AG04450 (cell line): Measurements from ENCODE around the gene HMX3. TPM values are rescaled to one million over a fixed set of nuclear protein-coding genes. Genes with fewer than 3 reads are reported as not detected.

ENCODE experiments used
- CTCF ChIA-PET: fragments of 300-600, 350-600 bp; formaldehyde crosslinking; extraction: SDS; loops from one replicate; lab custom pipeline; 2022; ENCODE audit warnings: antibody characterized with exemption, inconsistent platforms; lab: Charles Lee
- POLR2A ChIA-PET: fragments of 350-600 bp; formaldehyde crosslinking; extraction: SDS; loops from one replicate; lab custom pipeline; 2021; ENCODE audit warnings: antibody characterized with exemption, inconsistent platforms; lab: Yijun Ruan, JAX
- DNase-seq: peaks from one replicate; pipeline ENCODE4 v3.0.0-alpha.2; 2011; ENCODE audit warnings: low read depth, low spot score
- H3K27ac ChIP-seq: one replicate; pipeline ENCODE4 v1.5.1; 2012; ENCODE audit warnings: low read depth, low read length, control low read depth
- H3K27me3 ChIP-seq: one replicate; pipeline ENCODE4 v1.6.0; 2012; ENCODE audit warnings: low read length; ENCODE audit not compliant: control insufficient read depth, insufficient read depth
- H3K4me3 ChIP-seq: 2 replicates; pipeline ENCODE4 v1.5.1; 2011; ENCODE audit warnings: mild to moderate bottlenecking, low read depth, low read length, control low read depth
- H3K9me3 ChIP-seq: 2 replicates; pipeline ENCODE4 v1.5.1; 2012; ENCODE audit warnings: low read length; ENCODE audit not compliant: control insufficient read depth, insufficient read depth
- CTCF ChIP-seq: IDR thresholded peaks from 2 replicates; pipeline ENCODE4 v1.5.1; 2011; ENCODE audit warnings: low read depth, low read length, control low read depth, inconsistent platforms
- polyA plus RNA-seq: library from polyadenylated mRNA; depleted of rRNA; stranded (reverse); fragments of >200 nt; gene quantifications from 2 replicates; pipeline ENCODE4 v1.2.3, GENCODE V29; 2011

Gene HMX3
- polyA plus RNA-seq, 1 experiment, result not detected

DNA sequence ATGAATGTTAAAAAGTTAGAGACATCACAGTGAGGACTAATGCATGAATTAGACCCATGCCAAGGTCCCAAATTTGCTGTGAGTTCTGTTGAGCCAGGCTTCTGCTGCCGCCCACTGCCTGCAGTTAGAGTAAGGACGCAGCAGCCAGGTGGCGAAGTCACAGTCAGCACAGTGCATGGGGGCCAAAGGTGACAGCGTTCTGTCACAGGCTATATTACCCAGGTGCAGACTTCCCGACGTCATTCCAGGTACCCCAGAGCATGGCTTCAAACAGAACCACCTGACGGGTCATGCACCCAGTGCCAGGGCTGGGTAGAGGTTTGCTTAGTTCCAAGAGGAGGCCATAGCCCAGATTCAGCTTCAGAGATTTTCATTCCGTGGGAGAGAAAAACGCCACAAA is 33.9 kb upstream of the HMX3 start:
- no peak overlapping the region for H3K27ac ChIP-seq
- H3K9me3 ChIP-seq, result peaks cover 4% of the 10 kb centered on the region; the same call in 1 of the 2 replicates
- DNase-seq, result no peak
- CTCF ChIA-PET, result no interaction called here
- H3K4me3 ChIP-seq, result no peak overlapping the region
- no peak for TF ChIP-seq CTCF
- no peaks in the 10 kb centered on the region for H3K27me3 ChIP-seq
- POLR2A ChIA-PET, result no interaction called here

GRCh38 chr10:123102673-123103072 is 33.1 kb upstream of the HMX3 start:
- POLR2A ChIA-PET, result no interaction called here
- no peak for TF ChIP-seq CTCF
- no peak for DNase-seq
- H3K9me3 ChIP-seq, result peaks cover 4% of the 10 kb centered on the region; the same call in 1 of the 2 replicates
- no peaks in the 10 kb centered on the region for H3K27me3 ChIP-seq
- CTCF ChIA-PET, result no interaction called here
- no peak overlapping the region for H3K4me3 ChIP-seq
- no peak overlapping the region for H3K27ac ChIP-seq

GRCh38 chr10:123103944-123104343 is 31.8 kb upstream of the HMX3 start:
- TF ChIP-seq CTCF, result no peak
- H3K27me3 ChIP-seq, result no peaks in the 10 kb centered on the region
- DNase-seq, result no peak
- H3K9me3 ChIP-seq, result peaks cover under 1% of the 10 kb centered on the region; the same call in 1 of the 2 replicates
- no peak overlapping the region for H3K4me3 ChIP-seq
- POLR2A ChIA-PET, result no interaction called here
- no peak overlapping the region for H3K27ac ChIP-seq
- CTCF ChIA-PET, result no interaction called here

DNA sequence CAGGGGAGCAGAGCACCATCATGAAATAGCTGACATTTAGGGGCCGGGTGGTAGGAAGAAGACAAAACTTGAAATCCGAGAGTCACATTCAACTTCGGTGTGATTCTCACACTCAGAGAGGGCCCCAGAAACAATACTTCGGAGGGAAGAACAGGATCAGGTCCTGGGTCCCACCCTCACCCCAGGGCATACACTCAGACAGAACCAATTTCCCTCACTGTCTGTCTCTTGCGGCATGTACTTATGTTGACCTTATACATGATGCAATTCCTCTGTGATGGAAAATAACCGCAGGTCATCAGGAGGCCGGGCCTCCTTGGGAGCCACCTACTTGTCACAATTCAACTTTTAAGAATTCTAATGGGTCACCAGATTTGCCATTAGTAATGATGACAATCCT is 26.3 kb upstream of the HMX3 start:
- H3K27ac ChIP-seq, result no peak overlapping the region
- no peak for TF ChIP-seq CTCF
- DNase-seq, result no peak
- ChIA-PET CTCF (no interaction called here), POLR2A (no interaction called here)
- no peak overlapping the region for H3K4me3 ChIP-seq
- H3K27me3 ChIP-seq, result peaks cover 3% of the 10 kb centered on the region
- H3K9me3 ChIP-seq, result no peaks in the 10 kb centered on the region

GRCh38 chr10:123117644-123118417 is 17.9 kb upstream of the HMX3 start:
- no peak for DNase-seq
- no peak overlapping the region for H3K4me3 ChIP-seq
- H3K9me3 ChIP-seq, result no peaks in the 10 kb centered on the region; the same call in 1 of the 2 replicates
- no peak overlapping the region for H3K27ac ChIP-seq
- POLR2A ChIA-PET, result no interaction called here
- CTCF ChIA-PET, result interaction anchor here (1.1 kb wide), 1 partner anchor 74 kb away, joined by 5 read pairs; no protein-coding TSS in a partner anchor
- TF ChIP-seq CTCF, result no peak
- peaks cover 9% of the 10 kb centered on the region for H3K27me3 ChIP-seq
